ENCODE measurements around the gene TNNC1. TPM values are rescaled to one million over a fixed set of nuclear protein-coding genes. Genes with fewer than 3 reads are reported as not detected.

The TNNC1 gene
- total and polyA plus RNA-seq, 10 of the 15 experiments (the other 5 are each of a cell fraction or from before 2014, with no cell fraction given) = 0.13 to 1.3 (median 0.53) TPM; not detected in 2

- Histone ChIP-seq H3K79me2 (ENCODE audit: control insufficient read depth, insufficient read depth, low read length) (peaks cover 27% of the 10 kb centered on the region), H4K20me1 (ENCODE audit: control insufficient read depth, insufficient read depth) (no peaks in the 10 kb centered on the region), H3K9me3 (replicated peaks; ENCODE audit: control insufficient read depth, insufficient read depth, low read length) (no peaks in the 10 kb centered on the region), H3K9ac (ENCODE audit: control insufficient read depth, insufficient read depth, low read length) (no peak overlapping the region), H3K36me3 (ENCODE audit: control insufficient read depth in 2 of 2, insufficient read depth in 2 of 2, low read length in 1 of 2) (peaks cover 23 to 26% of the 10 kb centered on the region in 2 experiments), H2AFZ (ENCODE audit: control insufficient read depth, low read depth, low read length) (no peak overlapping the region), H3K27me3 (replicated peaks in 1 of 2; ENCODE audit: control insufficient read depth in 2 of 2, insufficient read depth in 2 of 2, low read length in 1 of 2) (no peaks in the 10 kb centered on the region), H3K27ac (ENCODE audit: control insufficient read depth, insufficient read depth) (no peak overlapping the region), H3K4me3 (no peak overlapping the region), H3K4me2 (ENCODE audit: control insufficient read depth, insufficient read depth) (no peak overlapping the region), H3K4me1 (ENCODE audit: control insufficient read depth, insufficient read depth, low read length) (peaks cover 14% of the 10 kb centered on the region)
- FAIRE-seq = no peak
- no TSS peak for BruUV-seq (replicated peaks)
- in situ Hi-C loops (cut with MboI) = no loop called here
- ChIA-PET SMC1A (ENCODE audit: uncharacterized antibody, unreplicated experiment) (no interaction called here), RAD21 (ENCODE audit: unreplicated experiment) (no interaction called here), CTCF (interaction anchor here (1.2 to 1.3 kb wide), 2 partner anchors 18 to 20 kb away, joined by 3 to 4 read pairs; no protein-coding TSS in a partner anchor), POLR2A (no interaction called here)
- no peak for ATAC-seq
- no peak for DNase-seq (ENCODE audit: low read depth, low spot score)
- WGBS (ENCODE audit: insufficient coverage, insufficient replicate concordance, low lambda C conversion rate, missing lambda C conversion rate) = 98% methylated on average over 20 of the region's 20 CpGs
- intact Hi-C loops (cut with micrococcal nuclease; ENCODE audit: unreplicated experiment) = no loop called here
- no peak for TF ChIP-seq RCOR1 (conservative IDR thresholded peaks at IDR 0.05; ENCODE audit: low read depth, low read length)
- no peak for TF ChIP-seq CTCF (IDR thresholded peaks at IDR 0.05 in 2 of 3, conservative IDR thresholded peaks at IDR 0.05 in 1 of 3; ENCODE audit: control insufficient read depth in 2 of 3, extremely low read depth in 1 of 3, insufficient read depth in 1 of 3, low read depth in 3 of 3, low read length in 3 of 3)
- TF ChIP-seq SREBF2 (IDR thresholded peaks at IDR 0.05; ENCODE audit: low read length) = no peak
- TF ChIP-seq BHLHE40 (IDR thresholded peaks at IDR 0.05; ENCODE audit: borderline replicate concordance in 1 of 2, low read depth in 2 of 2, low read length in 1 of 2) = no peak
- no peak for TF ChIP-seq ZZZ3 (IDR thresholded peaks at IDR 0.05; ENCODE audit: control insufficient read depth, insufficient read length, low read depth)
- no peak for TF ChIP-seq PAX8 (IDR thresholded peaks at IDR 0.05)
- TF ChIP-seq ZBTB40 (IDR thresholded peaks at IDR 0.05; ENCODE audit: borderline replicate concordance) = no peak
- no peak for TF ChIP-seq ATF2 (IDR thresholded peaks at IDR 0.05; ENCODE audit: low read length)
Observed at GRCh38 chr3:52406791-52407510, 46.9 kb downstream of the TNNC1 start.
